PC-3 (cell line): ENCODE results near the gene TRIM56. TPM values are rescaled to one million over a fixed set of nuclear protein-coding genes. Genes with fewer than 3 reads are reported as not detected.

ENCODE experiments used
- ATAC-seq: fragments of 200-7000 bp; cut with Tn5 transposase; 2 replicates; pipeline ENCODE4 v1.9.1; 2020; ENCODE audit warnings: mild to moderate bottlenecking, moderate library complexity
- BruUV-seq: library from RNA; stranded (reverse); fragments of 400-500 nt; replicated peaks from 2 replicates; lab custom pipeline; 2021; lab: Mats Ljungman, UMichigan
- CTCF ChIA-PET: fragments of 300-600 bp; sonication (Branson Sonifier 250); formaldehyde crosslinking; loops from one replicate; lab custom pipeline; 2022; ENCODE audit warnings: antibody characterized with exemption; lab: Charles Lee
- POLR2A ChIA-PET: fragments of 300-600 bp; sonication (Branson Sonifier 250); formaldehyde crosslinking; loops from one replicate; lab custom pipeline; 2022; ENCODE audit warnings: antibody characterized with exemption; ENCODE audit not compliant: unreplicated experiment; lab: Charles Lee
- DNase-seq: peaks from one replicate; pipeline ENCODE4 v3.0.0-alpha.2; 2015
- H2AFZ ChIP-seq: fragments of 300-600 bp; sonication (generic); 2 replicates; pipeline ENCODE4 v1.6.0; 2016; ENCODE audit warnings: antibody characterized with exemption, low read length
- H3F3A ChIP-seq: fragments of 300-600 bp; sonication (generic); one replicate; pipeline ENCODE4 v1.6.0; 2017; ENCODE audit warnings: antibody characterized with exemption, low read length, control low read depth, mild to moderate bottlenecking; ENCODE audit not compliant: unreplicated experiment
- H3K27ac ChIP-seq: fragments of 300-600 bp; sonication (generic); 2 replicates; pipeline ENCODE4 v1.5.1; 2016; ENCODE audit warnings: mild to moderate bottlenecking, low read length
- H3K27me3 ChIP-seq: fragments of 300-600 bp; sonication (generic); 2 replicates; pipeline ENCODE4 v1.6.1; 2016; ENCODE audit warnings: low read length, mixed read lengths
- H3K36me3 ChIP-seq: fragments of 300-600 bp; sonication (generic); 2 replicates; pipeline ENCODE4 v1.6.1; 2016; ENCODE audit warnings: low read depth, mixed run types, low read length, mixed read lengths
- H3K4me1 ChIP-seq: fragments of 300-600 bp; sonication (generic); 2 replicates; pipeline ENCODE4 v1.5.1; 2016; ENCODE audit warnings: low read length; ENCODE audit not compliant: insufficient read depth
- H3K4me2 ChIP-seq: fragments of 300-600 bp; sonication (generic); 2 replicates; pipeline ENCODE4 v1.6.0; 2016; ENCODE audit warnings: low read length
- H3K4me3 ChIP-seq: fragments of 300-600 bp; sonication (generic); 2 replicates; pipeline ENCODE4 v1.5.1; 2016; ENCODE audit warnings: mild to moderate bottlenecking, low read length, mixed read lengths
- H3K79me2 ChIP-seq: fragments of 300-600 bp; sonication (generic); 2 replicates; pipeline ENCODE4 v1.6.1; 2017; ENCODE audit warnings: low read length, mixed read lengths
- H3K9ac ChIP-seq: fragments of 300-600 bp; sonication (generic); 2 replicates; pipeline ENCODE4 v1.6.0; 2016; ENCODE audit warnings: mild to moderate bottlenecking, low read length
- H3K9me2 ChIP-seq: fragments of 300-600 bp; sonication (generic); replicated peaks from 2 replicates; pipeline ENCODE4 v1.6.1; 2016; ENCODE audit warnings: mixed run types, low read length, mixed read lengths
- H3K9me3 ChIP-seq: fragments of 300-600 bp; sonication (generic); 2 replicates; pipeline ENCODE4 v1.6.1; 2016; ENCODE audit warnings: low read length, mixed read lengths
- H4K20me1 ChIP-seq: fragments of 300-600 bp; sonication (generic); 2 replicates; pipeline ENCODE4 v1.6.1; 2016; ENCODE audit warnings: low read length, mixed read lengths
- EZH2 ChIP-seq: fragments of 300-600 bp; sonication (generic); IDR thresholded peaks from one replicate; pipeline ENCODE4 v1.6.1; 2017; ENCODE audit warnings: antibody characterized with exemption, mild to moderate bottlenecking, low read length; ENCODE audit not compliant: unreplicated experiment
- EZH2phosphoT487 ChIP-seq: fragments of 300-600 bp; sonication (generic); IDR thresholded peaks from 2 replicates; pipeline ENCODE4 v1.6.1; 2018; ENCODE audit warnings: mild to moderate bottlenecking, antibody characterized with exemption, low read length, borderline replicate concordance
- intact Hi-C: fragments of 100-400 bp; cut with micrococcal nuclease; formaldehyde crosslinking; loops from 2 replicates; pipeline ENCODE4 v1.9.0; 2023
- total RNA-seq: library from RNA; depleted of rRNA; stranded (reverse); fragments of >200 nt; gene quantifications from 2 replicates; pipeline ENCODE4 v1.2.3, GENCODE V29; 2014
- TF ChIP-seq, protein P1 (sequence below): fragments of 300-600 bp; sonication (generic); conservative IDR thresholded peaks from 2 replicates; pipeline ENCODE4 v1.5.1; 2017; ENCODE audit warnings: antibody characterized with exemption, low read depth, mild to moderate bottlenecking, low read length

TRIM56 gene
- total RNA-seq, 1 experiment from 2014 or later = 10.6 TPM

- peak; percentile 11 for ATAC-seq
- no peak for DNase-seq
- no peak overlapping the region for H3K9ac ChIP-seq
- no peaks in the 10 kb centered on the region for H3K27me3 ChIP-seq
- H3K27ac ChIP-seq = peak overlapping the region; percentile 42
- no peaks in the 10 kb centered on the region for H3K9me2 ChIP-seq
- CTCF ChIA-PET = interaction anchor here (0.6 to 1.0 kb wide), 4 partner anchors 10 to 620 kb away, joined by 3 to 11 read pairs (median 6); no protein-coding TSS in a partner anchor
- H2AFZ ChIP-seq = no peak overlapping the region
- peak overlapping the region; percentile 55 for H3K4me2 ChIP-seq
- peaks cover 16% of the 10 kb centered on the region for H3K4me1 ChIP-seq
- TF ChIP-seq EZH2 (no peak), EZH2phosphoT487 (no peak)
- TF ChIP-seq, protein P1, sequence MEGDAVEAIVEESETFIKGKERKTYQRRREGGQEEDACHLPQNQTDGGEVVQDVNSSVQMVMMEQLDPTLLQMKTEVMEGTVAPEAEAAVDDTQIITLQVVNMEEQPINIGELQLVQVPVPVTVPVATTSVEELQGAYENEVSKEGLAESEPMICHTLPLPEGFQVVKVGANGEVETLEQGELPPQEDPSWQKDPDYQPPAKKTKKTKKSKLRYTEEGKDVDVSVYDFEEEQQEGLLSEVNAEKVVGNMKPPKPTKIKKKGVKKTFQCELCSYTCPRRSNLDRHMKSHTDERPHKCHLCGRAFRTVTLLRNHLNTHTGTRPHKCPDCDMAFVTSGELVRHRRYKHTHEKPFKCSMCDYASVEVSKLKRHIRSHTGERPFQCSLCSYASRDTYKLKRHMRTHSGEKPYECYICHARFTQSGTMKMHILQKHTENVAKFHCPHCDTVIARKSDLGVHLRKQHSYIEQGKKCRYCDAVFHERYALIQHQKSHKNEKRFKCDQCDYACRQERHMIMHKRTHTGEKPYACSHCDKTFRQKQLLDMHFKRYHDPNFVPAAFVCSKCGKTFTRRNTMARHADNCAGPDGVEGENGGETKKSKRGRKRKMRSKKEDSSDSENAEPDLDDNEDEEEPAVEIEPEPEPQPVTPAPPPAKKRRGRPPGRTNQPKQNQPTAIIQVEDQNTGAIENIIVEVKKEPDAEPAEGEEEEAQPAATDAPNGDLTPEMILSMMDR = no peak
- no peaks in the 10 kb centered on the region for H4K20me1 ChIP-seq
- no peaks in the 10 kb centered on the region for H3K9me3 ChIP-seq
- intact Hi-C loops = no loop called here
- H3F3A ChIP-seq = no peaks in the 10 kb centered on the region
- POLR2A ChIA-PET = interaction anchor here (0.6 kb wide), 2 partner anchors 9 to 35 kb away, joined by 4 to 16 read pairs; partner anchors contain the start of gene TRIM56
- H3K79me2 ChIP-seq = peaks cover 9% of the 10 kb centered on the region
- 0 out of 2 replicates have a peak, but pooled peaks cover 2% of the 10 kb centered on the region for H3K36me3 ChIP-seq
- no TSS peak for BruUV-seq
- H3K4me3 ChIP-seq = no peak overlapping the region
Measured at GRCh38 chr7:101094376-101094775, 9.1 kb downstream of the TRIM56 start.

DNA sequence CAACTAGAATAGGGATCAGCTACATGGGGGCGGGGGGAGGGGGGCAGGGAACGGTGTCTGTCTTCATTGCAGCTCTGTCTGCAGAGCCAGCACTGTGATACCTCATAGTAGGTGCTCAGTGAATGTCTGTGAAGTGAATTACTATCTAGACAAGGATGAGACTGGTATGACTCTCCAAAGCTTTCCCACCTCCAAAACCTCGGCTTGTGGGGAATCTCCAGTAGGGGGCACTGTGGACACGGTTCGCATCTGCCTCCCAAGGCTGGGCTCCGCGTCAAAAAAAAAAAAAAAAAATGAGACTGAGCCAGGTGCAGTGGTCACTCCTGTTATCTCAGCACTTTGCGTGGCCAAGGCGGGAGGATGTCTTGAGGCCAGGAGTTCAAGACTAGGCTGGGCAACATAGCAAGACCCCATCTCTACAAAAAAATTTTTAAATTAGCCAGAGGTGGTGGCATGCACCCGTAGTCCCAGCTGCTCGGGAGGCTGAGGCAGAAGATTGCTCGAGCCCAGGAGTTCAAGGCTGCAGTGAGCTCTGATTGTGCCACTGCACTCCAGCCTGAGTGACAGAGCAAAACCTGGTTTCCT lies 9.6 kb downstream of the TRIM56 start:
- H3K4me1 ChIP-seq = peaks cover 21% of the 10 kb centered on the region
- H3K27ac ChIP-seq = peak overlapping the region; percentile 42
- no peaks in the 10 kb centered on the region for H3F3A ChIP-seq
- H2AFZ ChIP-seq = no peak overlapping the region
- no peaks in the 10 kb centered on the region for H4K20me1 ChIP-seq
- 0 out of 2 replicates have a peak overlapping the region, but pooled peaks have one; percentile 55 for H3K4me2 ChIP-seq
- DNase-seq (peak; percentile 72), ATAC-seq (peak; percentile 34; the same call in 1 of the 2 replicates)
- intact Hi-C loops = no loop called here
- TF ChIP-seq, protein P1 = peak; percentile 75
- no peak for TF ChIP-seq EZH2phosphoT487
- H3K36me3 ChIP-seq = 0 out of 2 replicates have a peak, but pooled peaks cover 2% of the 10 kb centered on the region
- H3K9me2 ChIP-seq = no peaks in the 10 kb centered on the region
- BruUV-seq = no TSS peak
- ChIA-PET CTCF (interaction anchor here (0.6 to 1.0 kb wide), 4 partner anchors 10 to 621 kb away, joined by 3 to 11 read pairs (median 6); no protein-coding TSS in a partner anchor), POLR2A (interaction anchor here (0.6 kb wide), 2 partner anchors 9 to 1549 kb away, joined by 4 read pairs; partner anchors contain the start of gene TRIM56)
- H3K79me2 ChIP-seq = peaks cover 5% of the 10 kb centered on the region; the same call in 1 of the 2 replicates
- no peaks in the 10 kb centered on the region for H3K27me3 ChIP-seq
- H3K9ac ChIP-seq = no peak overlapping the region
- no peaks in the 10 kb centered on the region for H3K9me3 ChIP-seq
- H3K4me3 ChIP-seq = no peak overlapping the region
